H1 (cell line): ENCODE results near the gene SLC8A3. TPM values are rescaled to one million over a fixed set of nuclear protein-coding genes. Genes with fewer than 3 reads are reported as not detected.

Source experiments
- CTCF ChIA-PET: fragments of 300-600 bp; sonication (Branson Sonifier 250); formaldehyde crosslinking; loops from one replicate; lab custom pipeline; 2021; ENCODE audit not compliant: partially characterized antibody; lab: Charles Lee
- POLR2A ChIA-PET: fragments of 300-600 bp; sonication (Branson Sonifier 250); formaldehyde crosslinking; loops from one replicate; lab custom pipeline; 2021; ENCODE audit warnings: inconsistent platforms; ENCODE audit not compliant: partially characterized antibody; lab: Charles Lee
- DNase-seq, 2 experiments: peaks; one replicate each; pipeline versions ENCODE4 v3.0.0 to v3.0.0-alpha.2; 2010 to 2022; ENCODE audit warnings: low spot score in 2 of 2, low read depth in 1 of 2, mixed read lengths in 1 of 2
- FAIRE-seq: peaks from 2 replicates; lab custom pipeline; 2011; peaks lifted over from hg19 to GRCh38; lab: Jason Lieb, UNC
- H2AFZ ChIP-seq: 2 replicates; pipeline ENCODE4 v1.8.1; 2012; ENCODE audit warnings: low read length, inconsistent platforms
- H2AK5ac ChIP-seq: 2 replicates; pipeline ENCODE4 v1.6.1; 2013; ENCODE audit warnings: low read depth, low read length
- H2BK120ac ChIP-seq: replicated peaks from 2 replicates; pipeline ENCODE3; 2013; ENCODE audit warnings: low read depth, low read length, inconsistent platforms
- H2BK12ac ChIP-seq: 2 replicates; pipeline ENCODE4 v1.6.1; 2013; ENCODE audit warnings: low read depth, low read length
- H2BK15ac ChIP-seq: 2 replicates; pipeline ENCODE4 v1.6.1; 2013; ENCODE audit warnings: low read length
- H2BK20ac ChIP-seq: 2 replicates; pipeline ENCODE4 v1.6.1; 2013; ENCODE audit warnings: low read length
- H2BK5ac ChIP-seq: 2 replicates; pipeline ENCODE4 v1.6.1; 2013; ENCODE audit warnings: low read depth, low read length
- H3K14ac ChIP-seq: 2 replicates; pipeline ENCODE4 v1.6.1; 2013; ENCODE audit warnings: inconsistent platforms; ENCODE audit not compliant: insufficient read length
- H3K18ac ChIP-seq: 2 replicates; pipeline ENCODE4 v1.6.1; 2013; ENCODE audit warnings: low read length; ENCODE audit errors: extremely low read depth
- H3K23ac ChIP-seq: 2 replicates; pipeline ENCODE4 v1.6.1; 2013; ENCODE audit warnings: inconsistent platforms; ENCODE audit not compliant: insufficient read length
- H3K23me2 ChIP-seq: 2 replicates; pipeline ENCODE4 v1.6.1; 2013; ENCODE audit warnings: low read depth, low read length
- H3K27ac ChIP-seq: 2 replicates; pipeline ENCODE4 v1.6.1; 2011; ENCODE audit warnings: low read depth, low read length, inconsistent platforms
- H3K27me3 ChIP-seq, 4 experiments: replicated peaks in 1 of 4; 1 replicate in 1 of 4; 2 replicates in 3 of 4; pipeline versions ENCODE4 v1.6.1 to v1.8.1; 2011 to 2013; ENCODE audit warnings: low read length in 3 of 4, mild to moderate bottlenecking in 3 of 4, inconsistent platforms in 2 of 4, mixed read lengths in 2 of 4, moderate library complexity in 1 of 4; ENCODE audit not compliant: control insufficient read depth in 3 of 4, insufficient read depth in 3 of 4; ENCODE audit errors: extremely low read depth in 1 of 4
- H3K36me3 ChIP-seq, 4 experiments: 2 replicates each; pipeline versions ENCODE4 v1.6.1 to v1.8.1; 2011 to 2013; ENCODE audit warnings: mild to moderate bottlenecking in 4 of 4, low read length in 3 of 4, moderate library complexity in 2 of 4, control low read depth in 1 of 4, inconsistent platforms in 1 of 4; ENCODE audit not compliant: insufficient read depth in 4 of 4, control insufficient read depth in 2 of 4
- H3K4ac ChIP-seq: replicated peaks from 2 replicates; pipeline ENCODE3; 2013; ENCODE audit warnings: low read length, low read depth, mixed read lengths, inconsistent platforms; ENCODE audit not compliant: insufficient read length
- H3K4me1 ChIP-seq, 4 experiments: replicated peaks in 1 of 4; 1 replicate in 1 of 4; 2 replicates in 3 of 4; pipeline versions ENCODE4 v1.6.1 to v1.8.1; 2011 to 2013; ENCODE audit warnings: low read length in 3 of 4, inconsistent platforms in 2 of 4, mixed read lengths in 1 of 4; ENCODE audit not compliant: insufficient read depth in 4 of 4, control insufficient read depth in 3 of 4
- H3K4me2 ChIP-seq, 2 experiments: 2 replicates each; pipeline versions ENCODE4 v1.6.1 to v1.8.1; 2011 to 2013; ENCODE audit warnings: low read depth in 2 of 2, low read length in 2 of 2, control low read depth in 1 of 2, inconsistent platforms in 1 of 2, mild to moderate bottlenecking in 1 of 2; ENCODE audit not compliant: insufficient read depth in 1 of 2
- H3K4me3 ChIP-seq, 4 experiments: fragments of 200-600, 300-600 bp in 1 of 4; sonication (generic), shearing (Covaris generic), sonication (Bioruptor Twin) in 1 of 4; 2 replicates each; pipeline versions ENCODE4 v1.5.1 to v1.8.1; 2011 to 2016; ENCODE audit warnings: low read length in 4 of 4, low read depth in 3 of 4, control low read depth in 2 of 4, inconsistent platforms in 2 of 4, mild to moderate bottlenecking in 2 of 4, mixed read lengths in 1 of 4, moderate library complexity in 1 of 4; ENCODE audit not compliant: insufficient read depth in 2 of 4; ENCODE audit errors: extremely low read depth in 1 of 4
- H3K56ac ChIP-seq: replicated peaks from 2 replicates; pipeline ENCODE3; 2013; ENCODE audit warnings: low read depth, mild to moderate bottlenecking, mixed read lengths, low read length, inconsistent platforms; ENCODE audit not compliant: insufficient read length
- H3K79me1 ChIP-seq: 2 replicates; pipeline ENCODE4 v1.6.1; 2013; ENCODE audit warnings: low read depth, low read length, control low read depth
- H3K79me2 ChIP-seq, 2 experiments: 2 replicates each; pipeline versions ENCODE4 v1.6.1 to v1.8.1; 2012 to 2013; ENCODE audit warnings: low read length in 2 of 2, mild to moderate bottlenecking in 2 of 2, inconsistent platforms in 1 of 2; ENCODE audit not compliant: insufficient read depth in 2 of 2, control insufficient read depth in 1 of 2
- H3K9ac ChIP-seq, 4 experiments: replicated peaks in 1 of 4; 1 replicate in 1 of 4; 2 replicates in 3 of 4; pipeline versions ENCODE4 v1.6.1 to v1.8.1; 2011 to 2013; ENCODE audit warnings: low read depth in 3 of 4, low read length in 3 of 4, control low read depth in 2 of 4, mild to moderate bottlenecking in 2 of 4, moderate library complexity in 2 of 4, inconsistent platforms in 1 of 4; ENCODE audit errors: extremely low read depth in 1 of 4
- H3K9me3 ChIP-seq, 2 experiments: 2 replicates each; pipeline versions ENCODE4 v1.6.1 to v1.8.1; 2012 to 2013; ENCODE audit warnings: mild to moderate bottlenecking in 2 of 2, moderate library complexity in 2 of 2, control low read depth in 1 of 2, inconsistent platforms in 1 of 2, low read depth in 1 of 2, low read length in 1 of 2, mixed read lengths in 1 of 2; ENCODE audit not compliant: insufficient read depth in 2 of 2
- H4K20me1 ChIP-seq, 2 experiments: replicated peaks in 1 of 2; 2 replicates each; pipeline versions ENCODE3 to v1.8.1; 2011 to 2013; ENCODE audit warnings: inconsistent platforms in 2 of 2, low read length in 2 of 2, mild to moderate bottlenecking in 1 of 2; ENCODE audit not compliant: insufficient read depth in 2 of 2, control insufficient read depth in 1 of 2
- H4K5ac ChIP-seq: 2 replicates; pipeline ENCODE4 v1.6.1; 2013; ENCODE audit warnings: low read length, low read depth, mixed read lengths, inconsistent platforms; ENCODE audit not compliant: insufficient read length
- H4K8ac ChIP-seq: 2 replicates; pipeline ENCODE4 v1.8.0; 2013; ENCODE audit warnings: mild to moderate bottlenecking, moderate library complexity, low read length, inconsistent platforms; ENCODE audit not compliant: insufficient read depth; ENCODE audit errors: extremely low read depth
- H4K91ac ChIP-seq: replicated peaks from 2 replicates; pipeline ENCODE3; 2013; ENCODE audit warnings: low read length, mixed read lengths, inconsistent platforms; ENCODE audit not compliant: insufficient read length
- ATF3 ChIP-seq: IDR thresholded peaks from 2 replicates; pipeline ENCODE4 v1.6.1; 2011; ENCODE audit warnings: low read depth, mild to moderate bottlenecking, low read length; ENCODE audit not compliant: insufficient read depth
- BCL11A ChIP-seq, 2 experiments: IDR thresholded peaks; one replicate each; pipeline ENCODE4 v1.6.1; 2011; ENCODE audit warnings: low read depth in 2 of 2, low read length in 2 of 2, mild to moderate bottlenecking in 2 of 2
- CBX5 ChIP-seq: fragments of 300-800, 300-1000 bp; sonication (generic); IDR thresholded peaks from 2 replicates; pipeline ENCODE4 v1.7.1; 2016; ENCODE audit warnings: antibody characterized with exemption, low read length, low read depth
- CEBPB ChIP-seq: IDR thresholded peaks from 2 replicates; pipeline ENCODE4 v1.6.1; 2012; ENCODE audit warnings: low read depth, low read length
- EZH2 ChIP-seq: fragments of 200-600 bp; sonication (generic); IDR thresholded peaks from 2 replicates; pipeline ENCODE4 v1.7.1; 2012; ENCODE audit warnings: low read depth, mild to moderate bottlenecking, moderate library complexity, low read length, inconsistent platforms; ENCODE audit not compliant: severe bottlenecking
- HDAC6 ChIP-seq: IDR thresholded peaks from one replicate; pipeline ENCODE4 v1.7.1; 2012; ENCODE audit warnings: low read depth, mild to moderate bottlenecking, inconsistent platforms, low read length, moderate library complexity
- RFX5 ChIP-seq: IDR thresholded peaks from 2 replicates; pipeline ENCODE4 v1.6.1; 2011; ENCODE audit warnings: low read depth, low read length, improper control_type of control experiment, borderline replicate concordance
- SIN3A ChIP-seq, 2 experiments: IDR thresholded peaks in 1 of 2; conservative IDR thresholded peaks in 1 of 2; 2 replicates each; pipeline ENCODE4 v1.6.1; 2011 to 2012; ENCODE audit warnings: low read length in 2 of 2, improper control_type of control experiment in 1 of 2, low read depth in 1 of 2, mild to moderate bottlenecking in 1 of 2
- TEAD4 ChIP-seq: IDR thresholded peaks from 2 replicates; pipeline ENCODE4 v1.6.1; 2012; ENCODE audit warnings: low read depth, low read length, inconsistent platforms, mixed read lengths
- USF2 ChIP-seq: IDR thresholded peaks from 2 replicates; pipeline ENCODE4 v1.6.1; 2011; ENCODE audit warnings: low read length, improper control_type of control experiment
- WGBS, 2 experiments: shearing (Covaris generic) in 1 of 2; methylation state at CpG; one replicate each; pipeline versions ENCODE4 v1.1.6 to v1.1.7; 2013 to 2015; ENCODE audit warnings: low lambda C conversion rate in 2 of 2, mixed read lengths in 2 of 2, inconsistent platforms in 1 of 2, low coverage in 1 of 2, missing lambda C conversion rate in 1 of 2; ENCODE audit not compliant: insufficient replicate concordance in 2 of 2, insufficient coverage in 1 of 2, insufficient read length in 1 of 2; ENCODE audit errors: extremely low coverage in 1 of 2, missing lambda C conversion rate in 1 of 2; 5-methylcytosine and 5-hydroxymethylcytosine counted together
- polyA plus RNA-seq, 7 experiments: library from polyadenylated mRNA; depleted of rRNA in 3 of 7; stranded (reverse) in 5 of 7; unstranded in 2 of 7; fragments of >200 nt in 5 of 7; fragments of 200-250 nt in 2 of 7; gene quantifications; 1 replicate in 5 of 7; 2 replicates in 1 of 7; 4 replicates in 1 of 7; pipeline versions ENCODE4 v1.2.1 to v1.2.3, GENCODE V29; 2011 to 2013; ENCODE audit warnings: missing spikeins in 2 of 7, mixed read lengths in 2 of 7
- total RNA-seq: library from RNA; stranded (reverse); fragmentation: NEBNext Ultra II Directional; extraction: Animal tissue kit (Norgen Biotek cat#: 25700); gene quantifications from 2 replicates; pipeline ENCODE4 v1.2.1, GENCODE V29; 2021

Gene SLC8A3
- total and polyA plus RNA-seq, 2 of the 8 experiments (the other 6 are each of a cell fraction or from before 2014, with no cell fraction given) = 0.38 to 1.1 TPM

GRCh38 chr14:70021548-70022220, 167.1 kb downstream of the SLC8A3 start:
- WGBS, 2 experiments = 75% methylated on average over 8 of the region's 8 CpGs; no CpG with 5 or more reads in 1 of the 2 experiments
- no peak overlapping the region for H2BK20ac ChIP-seq
- no peak overlapping the region for H4K91ac ChIP-seq
- H3K4ac ChIP-seq = no peak overlapping the region
- no peaks in the 10 kb centered on the region for H3K27me3 ChIP-seq
- POLR2A ChIA-PET = no interaction called here
- H3K4me1 ChIP-seq = no peaks in the 10 kb centered on the region; a peak in 1 of 7 replicates
- no peak overlapping the region for H2BK120ac ChIP-seq
- no peak overlapping the region for H4K8ac ChIP-seq
- H3K9me3 ChIP-seq = no peaks in the 10 kb centered on the region
- H3K56ac ChIP-seq = no peak overlapping the region
- DNase-seq = no peak
- no peak overlapping the region for H2BK12ac ChIP-seq
- no peak overlapping the region for H3K9ac ChIP-seq
- no peak overlapping the region for H3K14ac ChIP-seq
- H2BK15ac ChIP-seq = no peak overlapping the region
- peaks cover 2% of the 10 kb centered on the region; the same call in 1 of the 2 replicates for H3K23me2 ChIP-seq
- H3K79me2 ChIP-seq = no peaks in the 10 kb centered on the region
- CTCF ChIA-PET = interaction anchor here (0.6 to 5.3 kb wide), 8 partner anchors 7 to 441 kb away, joined by 3 to 45 read pairs (median 10); partner anchors contain the start of gene SMOC1
- no peak overlapping the region for H3K4me2 ChIP-seq
- no peak overlapping the region for H3K27ac ChIP-seq
- FAIRE-seq = no peak
- H2AK5ac ChIP-seq = no peak overlapping the region
- H3K18ac ChIP-seq = no peak overlapping the region
- H4K20me1 ChIP-seq = no peaks in the 10 kb centered on the region
- H2BK5ac ChIP-seq = no peak overlapping the region
- H3K36me3 ChIP-seq = no peaks in the 10 kb centered on the region; a peak in 1 of 8 replicates
- no peaks in the 10 kb centered on the region for H3K79me1 ChIP-seq
- no peak overlapping the region for H2AFZ ChIP-seq
- no peak overlapping the region for H3K4me3 ChIP-seq
- no peak overlapping the region for H4K5ac ChIP-seq
- H3K23ac ChIP-seq = no peak overlapping the region
- no peak for TF ChIP-seq RFX5
- no peak for TF ChIP-seq ATF3
- no peak for TF ChIP-seq USF2
- TF ChIP-seq HDAC6 = no peak
- no peak for TF ChIP-seq CBX5
- no peak for TF ChIP-seq SIN3A (conservative IDR thresholded peaks at IDR 0.05 in 1 of 2, IDR thresholded peaks at IDR 0.05 in 1 of 2; ENCODE audit: low read depth in 1 of 2, low read length in 2 of 2)
- TF ChIP-seq TEAD4 = no peak
- TF ChIP-seq CEBPB = no peak
- TF ChIP-seq EZH2 = no peak
- TF ChIP-seq BCL11A (IDR thresholded peaks at IDR 0.05; ENCODE audit: low read depth in 2 of 2, low read length in 2 of 2) = no peak
